Urinary bladder (tissue), 4 donors: Measurements from ENCODE around the gene CDK5. TPM values are rescaled to one million over a fixed set of nuclear protein-coding genes. Genes with fewer than 3 reads are reported as not detected.

Source experiments
- DNase-seq: peaks from one replicate; pipeline ENCODE4 v3.0.0-alpha.2; 2015; ENCODE audit errors: extremely low spot score
- H3K27ac ChIP-seq: one replicate; pipeline ENCODE4 v1.5.1; 2013; ENCODE audit warnings: low read depth, mild to moderate bottlenecking, moderate library complexity
- H3K36me3 ChIP-seq: one replicate; pipeline ENCODE4 v1.6.1; 2013; ENCODE audit warnings: mild to moderate bottlenecking, moderate library complexity; ENCODE audit not compliant: insufficient read depth
- H3K4me1 ChIP-seq: one replicate; pipeline ENCODE4 v1.6.1; 2013; ENCODE audit warnings: mild to moderate bottlenecking, moderate library complexity; ENCODE audit not compliant: insufficient read depth
- H3K4me3 ChIP-seq: one replicate; pipeline ENCODE4 v1.5.1; 2013; ENCODE audit warnings: low read depth, low read length
- WGBS: extraction: QIAGEN DNeasy Blood & Tissue Kit; methylation state at CpG from one replicate; pipeline ENCODE4 v1.1.7; 2013; 5-methylcytosine and 5-hydroxymethylcytosine counted together
- polyA plus RNA-seq: library from polyadenylated mRNA; stranded (reverse); fragments of 200-250 nt; gene quantifications from one replicate; pipeline ENCODE4 v1.2.3, GENCODE V29; 2013
- total RNA-seq: library from RNA; depleted of rRNA; stranded (reverse); fragments of >200 nt; gene quantifications from one replicate; pipeline ENCODE4 v1.2.3, GENCODE V29; 2014
- donor health status: healthy with polysubstance abuse.
- donor health status: healthy.

The CDK5 gene
- total and polyA plus RNA-seq, 2 donors: 6.7 to 9.4 TPM

DNA sequence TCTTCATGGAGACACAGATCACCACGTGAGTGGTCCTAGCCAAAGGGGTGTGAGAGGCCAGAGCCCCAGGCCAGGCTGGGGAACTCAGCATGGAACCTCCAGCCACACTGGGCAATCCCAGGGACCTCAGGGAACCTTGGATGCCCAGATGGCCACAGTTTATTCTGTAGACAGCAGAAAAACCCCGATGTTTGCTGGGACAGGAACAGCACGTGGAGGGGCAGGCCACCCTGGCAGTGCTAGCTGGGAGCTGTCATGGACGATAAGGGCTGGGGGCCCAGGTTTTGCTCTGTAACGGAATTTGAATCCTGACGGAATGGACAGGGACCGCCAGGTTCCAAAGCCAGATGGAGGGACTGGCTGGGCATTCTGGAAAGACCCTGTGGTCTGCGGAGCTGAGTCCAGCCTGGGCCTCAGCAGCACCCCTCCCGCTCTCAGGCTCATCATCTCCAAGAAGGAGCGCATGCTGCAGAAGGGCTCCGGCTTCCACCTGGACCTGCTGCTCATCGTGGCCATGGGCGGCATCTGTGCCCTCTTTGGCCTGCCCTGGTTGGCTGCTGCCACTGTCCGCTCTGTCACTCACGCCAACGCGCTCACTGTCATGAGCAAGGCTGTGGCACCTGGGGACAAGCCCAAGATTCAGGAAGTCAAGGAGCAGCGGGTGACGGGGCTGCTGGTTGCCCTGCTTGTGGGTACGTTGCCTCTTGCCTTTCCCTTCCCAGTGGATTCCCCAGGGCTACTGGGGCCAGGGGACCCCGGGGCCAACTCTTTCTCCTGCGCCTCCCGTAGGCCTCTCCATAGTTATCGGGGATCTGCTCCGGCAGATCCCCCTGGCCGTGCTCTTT lies 17.3 kb upstream of the CDK5 start:
- no peaks in the 10 kb centered on the region for H3K4me1 ChIP-seq
- H3K27ac ChIP-seq: no peak overlapping the region
- 89% methylated on average over 26 of the region's 26 CpGs for WGBS
- H3K36me3 ChIP-seq: peaks cover 6% of the 10 kb centered on the region
- H3K4me3 ChIP-seq: no peak overlapping the region
- no peak for DNase-seq

DNA sequence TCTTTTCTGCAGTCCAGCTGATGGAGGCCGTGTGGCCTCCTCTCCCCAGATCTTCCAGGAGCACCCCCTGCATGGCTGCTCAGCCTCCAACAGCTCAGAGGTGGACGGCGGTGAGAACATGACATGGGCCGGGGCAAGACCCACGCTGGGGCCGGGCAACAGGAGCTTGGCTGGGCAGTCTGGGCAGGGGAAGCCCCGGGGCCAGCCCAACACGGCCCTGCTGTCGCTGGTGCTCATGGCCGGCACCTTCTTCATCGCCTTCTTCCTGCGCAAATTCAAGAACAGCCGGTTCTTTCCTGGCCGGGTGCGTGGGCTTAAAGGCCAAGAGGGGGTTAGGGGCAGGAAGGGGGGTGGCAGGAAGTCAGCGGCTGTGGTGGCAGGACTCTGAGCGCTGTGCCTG lies 16.3 kb upstream of the CDK5 start:
- Histone ChIP-seq H3K4me3 (no peak overlapping the region), H3K36me3 (peaks cover 8% of the 10 kb centered on the region), H3K27ac (no peak overlapping the region), H3K4me1 (no peaks in the 10 kb centered on the region)
- 85% methylated on average over 17 of the region's 17 CpGs for WGBS
- DNase-seq: no peak

DNA sequence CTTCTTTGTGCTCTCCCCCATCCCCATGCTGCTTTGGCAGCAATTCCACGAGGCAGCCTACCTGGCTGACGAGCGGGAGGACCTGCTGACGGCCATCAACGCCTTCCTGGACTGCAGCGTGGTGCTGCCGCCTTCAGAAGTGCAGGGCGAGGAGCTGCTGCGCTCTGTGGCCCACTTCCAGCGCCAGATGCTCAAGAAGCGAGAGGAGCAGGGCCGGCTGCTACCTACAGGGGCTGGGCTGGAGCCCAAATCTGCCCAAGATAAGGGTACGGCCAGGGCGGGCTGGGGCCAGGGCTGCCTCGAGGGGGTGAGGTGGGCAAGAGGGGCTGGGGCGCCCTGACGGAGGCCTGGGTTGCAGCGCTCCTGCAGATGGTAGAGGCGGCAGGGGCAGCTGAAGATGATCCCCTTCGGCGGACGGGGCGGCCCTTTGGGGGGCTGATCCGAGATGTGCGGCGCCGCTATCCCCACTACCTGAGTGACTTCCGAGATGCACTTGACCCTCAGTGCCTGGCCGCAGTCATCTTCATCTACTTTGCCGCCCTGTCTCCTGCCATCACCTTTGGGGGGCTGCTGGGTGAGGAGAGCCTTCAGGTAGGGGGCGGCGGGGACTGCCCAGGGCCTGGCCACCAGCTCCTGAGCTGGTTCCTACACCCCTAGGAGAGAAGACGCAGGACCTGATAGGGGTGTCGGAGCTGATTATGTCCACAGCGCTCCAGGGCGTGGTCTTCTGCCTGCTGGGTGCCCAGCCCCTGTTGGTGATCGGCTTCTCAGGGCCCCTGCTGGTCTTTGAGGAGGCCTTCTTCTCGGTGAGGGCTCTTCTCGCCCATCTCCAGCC lies 13.6 kb upstream of the CDK5 start:
- H3K4me3 ChIP-seq: no peak overlapping the region
- DNase-seq: no peak
- 92% methylated on average over 39 of the region's 39 CpGs for WGBS
- no peaks in the 10 kb centered on the region for H3K4me1 ChIP-seq
- H3K27ac ChIP-seq: no peak overlapping the region
- peaks cover 8% of the 10 kb centered on the region for H3K36me3 ChIP-seq

DNA sequence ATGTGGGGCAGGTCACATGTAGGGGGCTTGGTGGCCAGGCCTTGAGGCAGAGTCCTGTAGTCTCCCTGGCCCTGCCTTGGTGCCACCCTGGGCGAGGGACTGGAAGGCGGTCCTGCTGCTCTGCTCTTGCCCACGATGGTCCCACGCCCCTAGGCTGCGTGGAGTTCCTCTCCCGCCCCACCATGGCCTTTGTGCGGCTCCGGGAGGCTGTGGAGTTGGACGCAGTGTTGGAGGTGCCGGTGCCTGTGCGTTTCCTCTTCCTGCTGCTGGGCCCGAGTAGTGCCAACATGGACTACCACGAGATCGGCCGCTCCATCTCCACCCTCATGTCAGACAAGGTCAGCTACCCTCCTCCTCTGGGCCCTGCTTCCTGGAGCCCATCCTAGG lies 12.9 kb upstream of the CDK5 start:
- no peak for DNase-seq
- Histone ChIP-seq H3K36me3 (peaks cover 8% of the 10 kb centered on the region), H3K27ac (no peak overlapping the region), H3K4me3 (no peak overlapping the region), H3K4me1 (no peaks in the 10 kb centered on the region)
- 92% methylated on average over 15 of the region's 15 CpGs for WGBS

DNA sequence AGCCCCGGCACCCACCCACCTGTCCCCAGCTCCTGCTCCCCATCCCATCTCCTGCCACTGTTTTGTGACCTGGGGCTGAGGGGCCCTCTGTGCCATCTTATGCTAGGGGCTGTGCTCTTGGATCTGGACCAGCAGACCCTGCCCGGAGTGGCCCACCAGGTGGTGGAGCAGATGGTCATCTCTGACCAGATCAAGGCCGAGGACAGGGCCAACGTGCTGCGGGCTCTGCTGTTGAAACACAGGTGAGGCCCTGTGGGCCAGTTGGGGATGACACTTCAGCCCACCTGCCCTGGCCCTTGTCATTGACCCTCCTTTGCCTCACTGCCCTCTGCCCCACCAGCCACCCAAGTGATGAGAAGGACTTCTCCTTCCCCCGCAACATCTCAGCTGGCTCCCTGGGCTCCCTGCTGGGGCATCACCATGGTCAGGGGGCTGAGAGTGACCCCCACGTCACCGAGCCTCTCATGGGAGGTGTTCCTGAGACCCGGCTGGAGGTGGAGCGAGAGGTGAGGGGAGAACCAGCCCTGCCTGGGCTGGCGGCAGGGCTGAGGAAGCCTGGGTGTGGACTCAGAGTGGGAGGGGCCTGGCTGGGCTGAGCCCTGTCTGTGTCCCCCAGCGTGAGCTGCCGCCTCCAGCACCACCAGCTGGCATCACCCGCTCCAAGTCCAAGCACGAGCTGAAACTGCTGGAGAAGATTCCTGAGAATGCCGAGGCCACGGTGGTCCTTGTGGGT lies 12.3 kb upstream of the CDK5 start:
- DNase-seq: no peak
- Histone ChIP-seq H3K4me3 (no peak overlapping the region), H3K36me3 (peaks cover 8% of the 10 kb centered on the region), H3K27ac (no peak overlapping the region), H3K4me1 (no peaks in the 10 kb centered on the region)
- WGBS: 87% methylated on average over 17 of the region's 17 CpGs

DNA sequence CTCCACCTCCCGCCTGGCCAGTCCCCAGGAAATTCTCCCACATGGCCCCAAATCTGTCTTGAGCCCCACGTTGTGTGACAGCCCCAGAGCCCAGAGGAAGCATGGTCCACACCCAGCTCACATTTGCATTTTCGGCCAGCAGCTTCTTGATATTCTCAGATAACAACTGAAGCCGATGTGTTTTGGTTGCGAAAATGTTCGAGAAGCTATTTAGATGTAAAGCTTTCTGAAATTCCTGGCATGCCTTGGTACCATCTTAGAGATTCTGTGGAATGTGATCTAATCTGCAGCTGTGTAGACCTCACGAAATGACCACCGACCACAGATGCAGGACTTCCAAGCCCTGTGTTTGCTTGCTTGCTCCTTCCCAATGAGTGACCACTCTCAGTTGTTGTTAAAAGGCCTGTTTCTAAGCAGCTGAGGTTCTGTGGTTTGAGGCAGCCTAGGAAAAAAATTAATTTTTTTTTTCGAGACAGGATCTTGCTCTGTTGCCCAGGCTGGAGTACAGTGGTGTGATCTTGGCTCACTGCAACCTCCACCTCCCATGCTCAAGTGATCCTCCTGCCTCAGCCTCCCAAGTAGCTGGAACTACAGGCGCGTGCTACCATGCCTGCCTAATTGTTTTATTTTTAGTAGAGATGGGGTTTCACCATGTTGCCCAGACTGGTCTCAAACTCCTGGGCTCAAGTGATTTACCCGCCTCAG lies 10.5 kb upstream of the CDK5 start:
- DNase-seq: no peak
- no peaks in the 10 kb centered on the region for H3K4me1 ChIP-seq
- H3K36me3 ChIP-seq: peaks cover 10% of the 10 kb centered on the region
- H3K27ac ChIP-seq: no peak overlapping the region
- no peak overlapping the region for H3K4me3 ChIP-seq
- WGBS: 79% methylated on average over 12 of the region's 12 CpGs

DNA sequence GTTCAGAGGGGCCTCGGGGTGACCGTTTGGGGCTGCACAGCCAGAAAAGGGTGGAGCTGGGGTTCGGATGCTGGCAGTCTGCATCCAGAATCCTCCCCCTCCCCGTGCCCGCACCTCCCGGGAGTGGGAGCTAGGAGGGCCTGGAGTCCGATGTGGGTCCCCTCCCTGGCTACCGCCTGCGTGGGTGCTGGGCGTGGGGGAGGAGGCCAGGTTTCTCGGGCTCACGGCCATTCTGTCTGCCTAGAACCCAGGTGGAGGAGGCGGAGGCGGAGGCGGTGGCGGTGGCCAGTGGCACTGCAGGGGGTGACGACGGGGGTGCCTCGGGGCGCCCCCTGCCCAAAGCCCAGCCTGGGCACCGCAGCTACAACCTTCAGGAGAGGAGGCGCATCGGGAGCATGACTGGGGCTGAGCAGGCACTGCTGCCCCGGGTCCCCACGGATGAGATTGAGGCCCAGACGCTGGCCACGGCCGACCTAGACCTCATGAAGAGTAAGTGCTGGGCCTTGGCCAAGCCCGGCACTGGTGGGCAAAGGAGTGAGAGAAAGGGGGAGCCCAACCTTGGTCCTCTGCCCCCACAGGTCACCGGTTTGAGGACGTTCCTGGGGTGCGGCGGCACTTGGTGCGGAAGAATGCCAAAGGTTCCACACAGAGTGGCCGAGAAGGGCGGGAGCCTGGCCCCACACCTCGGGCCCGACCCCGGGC lies 8.7 kb upstream of the CDK5 start:
- no peak for DNase-seq
- Histone ChIP-seq H3K36me3 (peaks cover 10% of the 10 kb centered on the region), H3K4me1 (no peaks in the 10 kb centered on the region), H3K27ac (no peak overlapping the region), H3K4me3 (no peak overlapping the region)
- 90% methylated on average over 39 of the region's 39 CpGs for WGBS

DNA sequence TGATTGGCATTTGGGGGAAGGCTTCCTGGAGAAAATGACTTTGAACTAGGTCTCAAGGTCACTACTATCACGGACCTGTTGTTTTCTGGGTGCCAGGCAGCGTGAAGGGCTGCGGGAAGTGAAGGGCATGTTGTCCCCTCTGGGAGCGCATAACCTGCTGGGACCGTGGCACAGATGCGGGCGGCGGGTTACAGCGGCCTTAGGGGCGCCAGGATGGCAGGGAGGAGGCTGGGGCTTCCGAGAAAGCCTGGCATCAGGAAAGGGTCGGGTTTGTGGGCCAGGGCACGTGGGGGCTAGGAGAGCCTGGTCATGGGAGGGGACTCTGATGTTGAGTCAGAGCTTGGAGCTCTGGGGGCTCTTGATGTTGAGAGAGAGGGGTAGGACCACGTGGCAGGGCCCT lies 7.8 kb upstream of the CDK5 start:
- Histone ChIP-seq H3K27ac (no peak overlapping the region), H3K4me1 (no peaks in the 10 kb centered on the region), H3K4me3 (no peak overlapping the region), H3K36me3 (peaks cover 10% of the 10 kb centered on the region)
- WGBS: 89% methylated on average over 14 of the region's 14 CpGs
- no peak for DNase-seq

DNA sequence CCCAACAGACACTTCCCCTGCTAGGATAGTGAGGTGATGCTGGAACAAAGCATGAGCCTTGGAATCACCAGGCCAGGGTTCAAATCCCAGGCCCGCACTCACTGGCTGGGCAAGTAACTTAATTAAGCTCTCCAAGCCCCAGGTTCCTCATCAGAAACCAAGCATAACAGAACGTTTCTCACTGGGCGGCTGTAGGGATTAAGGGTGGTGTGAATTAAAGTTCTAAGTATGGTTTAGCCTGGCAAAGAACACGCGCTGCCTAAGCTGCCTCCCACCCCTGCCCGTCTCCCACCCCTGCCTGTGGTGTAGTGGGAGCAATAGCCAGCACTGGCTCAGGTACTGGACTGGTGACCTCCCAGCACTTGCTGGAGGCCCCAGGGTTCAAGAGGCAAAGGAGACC lies 7.3 kb upstream of the CDK5 start:
- Histone ChIP-seq H3K27ac (no peak overlapping the region), H3K4me1 (no peaks in the 10 kb centered on the region), H3K36me3 (peaks cover 7% of the 10 kb centered on the region), H3K4me3 (no peak overlapping the region)
- WGBS: 89% methylated on average over 6 of the region's 6 CpGs
- DNase-seq: no peak

DNA sequence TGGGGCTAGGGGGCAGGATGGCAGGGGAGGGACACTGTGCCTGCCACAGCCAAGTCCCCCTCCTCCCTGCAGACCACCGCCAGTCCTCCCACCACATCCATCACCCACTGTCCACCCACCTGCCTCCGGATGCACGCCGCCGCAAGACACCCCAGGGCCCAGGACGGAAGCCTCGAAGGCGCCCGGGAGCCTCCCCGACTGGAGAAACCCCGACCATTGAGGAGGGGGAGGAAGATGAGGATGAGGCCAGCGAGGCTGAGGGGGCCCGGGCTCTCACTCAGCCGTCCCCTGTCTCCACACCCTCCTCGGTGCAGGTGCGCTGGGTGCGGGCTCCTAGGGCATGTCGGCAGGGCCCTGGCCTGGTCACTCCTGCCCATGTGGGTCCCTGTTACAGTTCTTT lies 6.8 kb upstream of the CDK5 start:
- H3K27ac ChIP-seq: no peak overlapping the region
- no peak overlapping the region for H3K4me3 ChIP-seq
- WGBS: 97% methylated on average over 18 of the region's 18 CpGs
- peaks cover 5% of the 10 kb centered on the region for H3K36me3 ChIP-seq
- no peak for DNase-seq
- no peaks in the 10 kb centered on the region for H3K4me1 ChIP-seq

DNA sequence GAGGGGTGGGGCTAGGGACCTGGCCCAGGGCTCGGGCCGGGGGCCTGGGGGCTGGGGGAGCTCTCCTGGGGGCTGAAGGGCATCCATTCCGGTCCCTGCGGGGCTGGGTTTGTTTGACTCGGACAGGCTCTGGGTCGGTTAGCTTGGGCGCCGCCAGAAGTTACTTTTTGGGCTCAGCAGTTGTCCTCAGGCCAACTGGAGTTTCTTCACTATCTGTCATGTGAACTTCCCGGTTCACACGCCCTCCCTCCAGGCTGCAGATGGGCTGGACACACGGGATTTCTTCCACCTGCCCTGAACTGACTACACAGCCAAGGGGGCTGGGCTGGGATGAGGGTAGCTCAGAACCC lies 5.5 kb upstream of the CDK5 start:
- no peak overlapping the region for H3K4me3 ChIP-seq
- no peak overlapping the region for H3K27ac ChIP-seq
- peaks cover 5% of the 10 kb centered on the region for H3K36me3 ChIP-seq
- WGBS: 29% methylated on average over 11 of the region's 11 CpGs
- no peaks in the 10 kb centered on the region for H3K4me1 ChIP-seq
- DNase-seq: no peak

DNA sequence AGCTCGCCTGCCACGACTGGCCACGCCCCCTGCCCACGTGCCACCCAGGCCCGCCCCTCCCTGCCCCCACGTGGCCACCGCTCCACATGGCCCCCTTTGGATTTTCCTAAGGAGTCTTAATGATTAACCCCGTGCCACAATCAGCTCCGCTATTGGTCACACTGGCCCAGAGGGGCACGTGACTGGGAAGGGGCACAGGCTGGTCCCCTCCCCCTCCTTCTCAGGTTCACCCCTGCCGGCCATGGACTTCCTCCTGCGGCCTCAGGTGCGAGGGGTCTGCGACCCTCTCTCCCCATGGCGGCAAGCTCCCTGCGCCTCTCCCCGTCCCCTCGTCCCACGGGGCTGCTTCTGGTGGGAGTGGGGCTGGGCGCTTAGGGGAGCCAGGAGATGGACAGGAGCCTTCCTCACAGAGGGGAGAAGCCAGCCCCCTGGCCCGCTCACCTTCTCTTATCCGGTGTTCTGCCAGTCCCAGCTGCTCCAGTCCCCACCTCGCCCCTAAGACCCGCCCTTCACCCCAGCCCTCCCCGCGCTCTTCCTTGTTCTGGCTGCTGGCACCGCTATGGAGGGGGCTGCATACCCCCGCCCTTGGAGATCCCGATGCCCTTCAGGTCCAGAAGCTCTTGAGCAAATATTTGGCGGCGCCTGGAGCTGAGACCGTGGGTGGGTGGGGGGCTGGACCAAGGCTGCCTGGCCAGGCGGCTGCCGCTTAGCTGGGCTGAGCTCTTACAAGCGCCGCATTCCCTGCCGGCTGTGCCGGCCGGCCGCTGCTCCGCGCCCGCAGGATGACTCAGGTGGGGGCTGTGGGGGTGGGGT lies 4.9 kb upstream of the CDK5 start:
- Histone ChIP-seq H3K4me1 (no peaks in the 10 kb centered on the region), H3K36me3 (peaks cover 5% of the 10 kb centered on the region), H3K4me3 (no peak overlapping the region), H3K27ac (no peak overlapping the region)
- no peak for DNase-seq
- 39% methylated on average over 43 of the region's 43 CpGs for WGBS
